GM18907 (cell line): ENCODE results near the gene MRPL18.
A peak's percentile ranks its signal among the peaks of the same experiment; 100 is the strongest.
"Not testable (repeated sequence)": the region's sequence is repeated elsewhere in the genome, so short reads cannot be mapped to it uniquely, and the experiment has no call there.

ENCODE experiments used
- ATAC-seq: cut with Tn5 transposase; IDR thresholded peaks from one replicate; pipeline ENCODE4 v1.9.1; 2021; ENCODE audit warnings: mild to moderate bottlenecking, moderate library complexity; ENCODE audit not compliant: unreplicated experiment

Gene MRPL18

GRCh38 chr6:159769470-159769869 lies 20.8 kb upstream of the MRPL18 start:
- no peak for ATAC-seq

- no peak for ATAC-seq
These were observed 18.1 kb upstream of the MRPL18 start for GRCh38 chr6:159772196-159772595.

GRCh38 chr6:159777240-159777904 lies 12.9 kb upstream of the MRPL18 start:
- ATAC-seq, result no peak

- ATAC-seq, result no peak
These were observed 12.1 kb upstream of the MRPL18 start for GRCh38 chr6:159778131-159778530.

GRCh38 chr6:159778542-159779103 lies 11.6 kb upstream of the MRPL18 start:
- no peak for ATAC-seq

GRCh38 chr6:159788276-159788675 lies 2.0 kb upstream of the MRPL18 start:
- ATAC-seq, result no peak

- peak; percentile 15 for ATAC-seq
These were observed 1.4 kb upstream of the MRPL18 start for GRCh38 chr6:159788753-159789376.

- ATAC-seq, result peak; percentile 76
These were observed 704 bp upstream of the MRPL18 start, which contains the start of gene TCP1 for GRCh38 chr6:159789377-159790148. Gene TCP1 (minus strand): TSS chr6:159789602. CDS start chr6:159789468, 134 bp downstream.

GRCh38 chr6:159790956-159791598 lies 810 bp downstream of the MRPL18 start:
- no peak for ATAC-seq

GRCh38 chr6:159794976-159795375 lies 4.7 kb downstream of the MRPL18 start:
- ATAC-seq, result not testable (repeated sequence)

- ATAC-seq, result no peak
These were observed 7.3 kb downstream of the MRPL18 start for GRCh38 chr6:159797554-159797953.

GRCh38 chr6:159800141-159800865 lies 10.0 kb downstream of the MRPL18 start, which contains the start of gene PNLDC1:
Gene PNLDC1 (plus strand): TSS chr6:159800276. CDS start chr6:159800308, 32 bp downstream.
- ATAC-seq, result no peak

- no peak for ATAC-seq
These were observed 11.7 kb downstream of the MRPL18 start for GRCh38 chr6:159801935-159802334.

GRCh38 chr6:159804504-159804903 lies 14.2 kb downstream of the MRPL18 start:
- ATAC-seq, result no peak

GRCh38 chr6:159805440-159806020 lies 15.3 kb downstream of the MRPL18 start:
- ATAC-seq, result no peak

GRCh38 chr6:159806021-159806458 lies 15.8 kb downstream of the MRPL18 start:
- no peak for ATAC-seq

GRCh38 chr6:159807150-159807858 lies 17.0 kb downstream of the MRPL18 start:
- ATAC-seq, result no peak

- ATAC-seq, result no peak
These were observed 18.4 kb downstream of the MRPL18 start for GRCh38 chr6:159808647-159809046.

GRCh38 chr6:159809149-159809548 lies 18.9 kb downstream of the MRPL18 start:
- ATAC-seq, result peak; percentile 78
